Endothelial cell of umbilical vein (primary cell): ENCODE measurements around the gene RPL18.

Source experiments
- CTCF ChIP-seq, 2 donors: IDR thresholded peaks; 1 replicate in 1 of 2; 2 replicates in 1 of 2; pipeline ENCODE4 v1.5.1; 2011; ENCODE audit warnings: low read length in 2 of 2, mild to moderate bottlenecking in 2 of 2, moderate library complexity in 2 of 2, control low read depth in 1 of 2, inconsistent platforms in 1 of 2, low read depth in 1 of 2; ENCODE audit not compliant: insufficient read depth in 1 of 2; ENCODE audit errors: extremely low read depth in 1 of 2
- MAX ChIP-seq: IDR thresholded peaks from 2 replicates; pipeline ENCODE4 v1.6.1; 2011; ENCODE audit not compliant: insufficient read depth, insufficient read length
- POLR2A ChIP-seq: IDR thresholded peaks from 2 replicates; pipeline ENCODE4 v1.6.1; 2012; ENCODE audit warnings: low read depth, mild to moderate bottlenecking, control low read depth, low read length

GRCh38 chr19:48595171-48595570, 23.8 kb downstream of the RPL18 start:
- no peak for TF ChIP-seq CTCF (IDR thresholded peaks at IDR 0.05; ENCODE audit: extremely low read depth in 1 of 2, insufficient read depth in 1 of 2, low read depth in 1 of 2, low read length in 2 of 2)
- no peak for TF ChIP-seq POLR2A
- TF ChIP-seq MAX = no peak
